A673 (cell line): Measurements from ENCODE around the gene TARS3. TPM values are rescaled to one million over a fixed set of nuclear protein-coding genes. Genes with fewer than 3 reads are reported as not detected.
"Not testable (repeated sequence)": the region's sequence is repeated elsewhere in the genome, so short reads cannot be mapped to it uniquely, and the experiment has no call there.

Experiments
- Bru-seq: library from RNA; stranded (reverse); fragments of 400-500 nt; gene quantifications from one replicate; lab custom pipeline; 2021; lab: Mats Ljungman, UMichigan
- BruChase-seq, 2 experiments: library from RNA; stranded (reverse); fragments of 400-500 nt; gene quantifications; one replicate each; lab custom pipeline; 2021; lab: Mats Ljungman, UMichigan
- BruUV-seq: library from RNA; stranded (reverse); fragments of 400-500 nt; replicated peaks from 2 replicates; lab custom pipeline; 2021; lab: Mats Ljungman, UMichigan
- CTCF ChIA-PET: fragments of 300-600 bp; sonication (Branson Sonifier 250); formaldehyde crosslinking; loops from one replicate; lab custom pipeline; 2022; ENCODE audit warnings: antibody characterized with exemption; lab: Charles Lee
- POLR2A ChIA-PET: fragments of 300-600 bp; sonication (Branson Sonifier 250); formaldehyde crosslinking; loops from one replicate; lab custom pipeline; 2022; ENCODE audit warnings: antibody characterized with exemption; ENCODE audit not compliant: low non-redundant PET; lab: Charles Lee
- DNase-seq: peaks from one replicate; pipeline ENCODE4 v3.0.0-alpha.2; 2015; ENCODE audit warnings: low spot score
- H3K27ac ChIP-seq: fragments of 200-600 bp; sonication (generic); 2 replicates; pipeline ENCODE4 v1.5.1; 2016; ENCODE audit warnings: mixed run types, low read depth, mild to moderate bottlenecking, mixed read lengths, antibody characterized with exemption, low read length; ENCODE audit not compliant: poor library complexity, severe bottlenecking
- H3K27me3 ChIP-seq: fragments of 200-600 bp; sonication (generic); replicated peaks from 2 replicates; pipeline ENCODE4 v1.6.1; 2017; ENCODE audit warnings: mixed run types, low read depth, mild to moderate bottlenecking, mixed read lengths, antibody characterized with exemption, low read length; ENCODE audit not compliant: insufficient read depth, poor library complexity
- H3K36me3 ChIP-seq: fragments of 200-600 bp; sonication (generic); 2 replicates; pipeline ENCODE4 v1.6.1; 2016; ENCODE audit warnings: mixed run types, mild to moderate bottlenecking, mixed read lengths, antibody characterized with exemption, low read length; ENCODE audit not compliant: insufficient read depth, poor library complexity, severe bottlenecking
- H3K4me1 ChIP-seq: fragments of 200-600 bp; sonication (generic); 2 replicates; pipeline ENCODE4 v1.6.1; 2017; ENCODE audit warnings: mixed run types, mild to moderate bottlenecking, mixed read lengths, antibody characterized with exemption, low read length; ENCODE audit not compliant: insufficient read depth, poor library complexity, severe bottlenecking
- H3K4me3 ChIP-seq: fragments of 200-600 bp; sonication (generic); 2 replicates; pipeline ENCODE4 v1.5.1; 2016; ENCODE audit warnings: low read depth, mixed run types, mild to moderate bottlenecking, mixed read lengths, low read length; ENCODE audit not compliant: poor library complexity, severe bottlenecking
- H3K9me3 ChIP-seq: fragments of 200-600 bp; sonication (generic); 2 replicates; pipeline ENCODE4 v1.6.1; 2016; ENCODE audit warnings: mixed run types, low read depth, mild to moderate bottlenecking, mixed read lengths, antibody characterized with exemption, low read length; ENCODE audit not compliant: poor library complexity, severe bottlenecking
- EZH2 ChIP-seq: fragments of 200-600 bp; sonication (generic); IDR thresholded peaks from 2 replicates; pipeline ENCODE4 v1.6.1; 2017; ENCODE audit warnings: borderline replicate concordance, low read depth, mild to moderate bottlenecking, mixed read lengths, antibody characterized with exemption, low read length; ENCODE audit not compliant: poor library complexity, severe bottlenecking
- intact Hi-C: fragments of 100-400 bp; cut with micrococcal nuclease; formaldehyde crosslinking; loops from one replicate; pipeline ENCODE4 v1.10.0; 2022; ENCODE audit not compliant: unreplicated experiment
- long read RNA-seq: library from polyadenylated mRNA; stranded (forward); transcript quantifications from one replicate; pipeline ENCODE4 v2.0.0, GENCODE V29; 2022
- total RNA-seq: library from RNA; stranded (reverse); gene quantifications from 2 replicates; pipeline ENCODE4 v1.2.3, GENCODE V29; 2021
- TF ChIP-seq, protein P1 (sequence below): fragments of 300-800, 200-600 bp; sonication (generic); conservative IDR thresholded peaks from 2 replicates; pipeline ENCODE4 v1.5.1; 2017; ENCODE audit warnings: low read depth, mild to moderate bottlenecking, antibody characterized with exemption, low read length, moderate library complexity, mixed read lengths

Gene TARS3
- total RNA-seq = 8.9 and 9.1 TPM in 2 replicates
- Bru-seq, nascent RNA = percentile 60 among the genes with signal in this experiment
- percentile 58 among the genes with signal in this experiment for BruChase-seq, experiment 1, labeled RNA remaining after a 2-hour chase
- percentile 52 among the genes with signal in this experiment for BruChase-seq, experiment 2, labeled RNA remaining after a 6-hour chase
- long read RNA-seq, transcript TARSL2-201 (19 exons, 3,610 nt) = major isoform, 8 of 15 reads
- long read RNA-seq, partial matches to known transcripts = 5 of 15 reads
- long read RNA-seq, other reads (novel, unspliced or antisense) = 2 of 15 reads

DNA sequence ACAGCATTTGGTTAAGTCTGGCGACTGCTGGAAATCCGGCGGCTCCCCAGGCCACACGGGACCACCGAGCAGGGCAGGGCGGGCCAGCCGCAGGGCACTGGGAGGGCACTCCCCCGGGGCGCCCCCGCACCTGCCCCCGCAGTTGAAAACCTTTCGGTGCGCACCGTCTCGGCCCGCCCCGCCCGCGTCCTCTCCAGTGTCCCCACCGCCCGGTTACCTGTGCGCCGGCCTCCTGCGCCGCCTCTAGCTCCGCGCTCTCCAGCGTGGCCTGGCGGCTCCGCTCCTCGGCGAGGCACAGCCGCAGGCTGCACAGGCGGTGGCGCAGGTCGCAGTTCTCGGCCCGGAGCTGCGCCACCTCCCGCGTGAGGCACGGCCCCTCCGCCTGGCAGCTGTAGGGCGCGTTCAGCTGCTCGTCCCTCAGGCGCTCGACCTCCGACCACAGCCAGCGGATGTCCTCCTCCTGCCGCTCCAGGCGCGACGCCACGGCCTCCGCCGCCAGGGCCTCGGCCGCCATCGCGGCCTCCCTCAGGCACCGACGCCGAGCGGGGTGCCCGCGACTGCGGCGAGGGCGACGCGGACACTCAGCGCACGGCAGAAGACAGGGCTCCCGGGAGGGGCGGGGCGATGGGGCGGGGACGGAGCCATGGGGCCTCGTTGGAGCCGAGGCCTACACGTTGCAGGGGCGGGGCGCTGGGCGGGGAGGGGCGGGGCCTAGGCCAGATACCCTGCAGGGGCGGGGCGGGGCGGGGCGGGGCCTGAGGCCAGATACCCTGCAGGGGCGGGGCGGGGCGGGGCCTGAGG, at the start of gene TARS3:
Gene TARS3, minus strand, starts transcription at position 600 of the 801 bp plus-strand sequence. Its CDS starts 86 bp downstream, at position 514.
- Histone ChIP-seq H3K36me3 (peaks cover 3% of the 10 kb centered on the region), H3K4me3 (peak within 1 kb of the TSS; percentile 85), H3K27me3 (no peaks in the 10 kb centered on the region), H3K4me1 (peaks cover 3% of the 10 kb centered on the region), H3K27ac (peak within 1 kb of the TSS; percentile 83), H3K9me3 (no peaks in the 10 kb centered on the region)
- TF ChIP-seq, protein P1, sequence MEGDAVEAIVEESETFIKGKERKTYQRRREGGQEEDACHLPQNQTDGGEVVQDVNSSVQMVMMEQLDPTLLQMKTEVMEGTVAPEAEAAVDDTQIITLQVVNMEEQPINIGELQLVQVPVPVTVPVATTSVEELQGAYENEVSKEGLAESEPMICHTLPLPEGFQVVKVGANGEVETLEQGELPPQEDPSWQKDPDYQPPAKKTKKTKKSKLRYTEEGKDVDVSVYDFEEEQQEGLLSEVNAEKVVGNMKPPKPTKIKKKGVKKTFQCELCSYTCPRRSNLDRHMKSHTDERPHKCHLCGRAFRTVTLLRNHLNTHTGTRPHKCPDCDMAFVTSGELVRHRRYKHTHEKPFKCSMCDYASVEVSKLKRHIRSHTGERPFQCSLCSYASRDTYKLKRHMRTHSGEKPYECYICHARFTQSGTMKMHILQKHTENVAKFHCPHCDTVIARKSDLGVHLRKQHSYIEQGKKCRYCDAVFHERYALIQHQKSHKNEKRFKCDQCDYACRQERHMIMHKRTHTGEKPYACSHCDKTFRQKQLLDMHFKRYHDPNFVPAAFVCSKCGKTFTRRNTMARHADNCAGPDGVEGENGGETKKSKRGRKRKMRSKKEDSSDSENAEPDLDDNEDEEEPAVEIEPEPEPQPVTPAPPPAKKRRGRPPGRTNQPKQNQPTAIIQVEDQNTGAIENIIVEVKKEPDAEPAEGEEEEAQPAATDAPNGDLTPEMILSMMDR = peak; percentile 27
- TF ChIP-seq EZH2 = no peak
- ChIA-PET POLR2A (no interaction called here), CTCF (interaction anchor here (0.6 kb wide), 2 partner anchors 169 to 422 kb away, joined by 4 to 8 read pairs; no protein-coding TSS in a partner anchor)
- peak; percentile 94 for DNase-seq
- intact Hi-C loops = no loop called here
- BruUV-seq = no TSS peak

DNA sequence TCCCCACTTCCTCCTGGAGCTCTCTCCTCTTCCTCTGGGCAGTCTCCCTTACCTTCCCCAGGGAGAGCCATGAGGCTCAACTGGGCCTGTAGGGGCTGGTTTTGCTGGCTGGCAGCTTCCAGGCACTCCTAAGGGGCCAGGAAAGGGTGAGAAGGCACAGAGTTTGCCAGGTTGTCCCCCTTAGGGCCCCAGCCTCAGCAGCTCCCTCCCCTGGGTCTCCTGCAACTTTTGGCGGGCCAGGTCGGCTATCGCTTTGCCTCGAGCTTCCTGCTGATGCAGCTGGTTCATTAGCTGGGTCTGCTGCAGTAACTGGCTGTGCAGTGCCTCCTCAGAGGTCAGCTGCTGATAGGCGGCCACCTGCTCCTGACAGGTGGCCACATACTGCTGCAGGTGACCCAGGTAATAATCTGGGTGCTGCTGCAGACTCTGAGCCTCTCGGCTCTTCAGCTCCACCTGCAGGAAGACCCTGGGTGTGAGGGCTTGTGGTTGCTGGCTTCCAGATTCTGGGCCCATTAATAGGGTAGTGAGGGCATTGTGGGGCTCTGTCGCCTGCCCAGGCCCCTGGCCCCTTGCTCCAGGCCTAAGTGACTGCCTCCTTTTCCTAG, 49.3 kb upstream of the TARS3 start:
- POLR2A ChIA-PET = no interaction called here
- DNase-seq = no peak

DNA sequence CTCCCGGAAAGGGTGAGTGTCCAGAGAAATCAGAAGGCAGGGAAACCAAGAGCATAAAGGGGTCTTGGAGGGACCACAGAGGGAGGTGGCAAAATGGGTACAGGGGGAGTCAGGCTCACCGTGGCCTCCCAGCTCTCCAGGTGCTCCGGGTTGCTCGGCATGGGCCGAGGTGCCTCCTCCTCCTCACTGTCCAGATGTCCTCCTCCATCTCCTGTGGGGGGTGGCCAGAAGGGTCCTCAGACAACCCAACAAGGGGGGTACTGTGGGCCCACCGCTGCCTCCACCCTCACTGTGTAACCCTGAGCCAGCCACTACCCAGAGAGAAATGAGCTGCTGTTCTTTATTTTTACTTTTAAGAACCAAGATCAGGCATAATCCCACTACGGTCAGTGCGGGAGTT, 48.6 kb upstream of the TARS3 start:
- H3K27me3 ChIP-seq = peaks cover 40% of the 10 kb centered on the region
- POLR2A ChIA-PET = no interaction called here
- BruUV-seq = no TSS peak
- no peaks in the 10 kb centered on the region for H3K36me3 ChIP-seq
- CTCF ChIA-PET = no interaction called here
- no peak for DNase-seq
- TF ChIP-seq EZH2 = no peak
- TF ChIP-seq, protein P1 = no peak
- intact Hi-C loops = no loop called here
- no peak overlapping the region for H3K4me3 ChIP-seq
- H3K27ac ChIP-seq = no peak overlapping the region
- no peaks in the 10 kb centered on the region for H3K9me3 ChIP-seq
- H3K4me1 ChIP-seq = no peaks in the 10 kb centered on the region

More for the DNA sequence above, 49.3 kb upstream of the TARS3 start:
- Histone ChIP-seq H3K4me1 (no peaks in the 10 kb centered on the region), H3K27ac (no peak overlapping the region), H3K9me3 (no peaks in the 10 kb centered on the region), H3K4me3 (no peak overlapping the region), H3K36me3 (no peaks in the 10 kb centered on the region), H3K27me3 (peaks cover 46% of the 10 kb centered on the region)
- TF ChIP-seq, protein P1 = peak; percentile 51
- no peak for TF ChIP-seq EZH2
- no TSS peak for BruUV-seq
- CTCF ChIA-PET = no interaction called here
- intact Hi-C loops = no loop called here

DNA sequence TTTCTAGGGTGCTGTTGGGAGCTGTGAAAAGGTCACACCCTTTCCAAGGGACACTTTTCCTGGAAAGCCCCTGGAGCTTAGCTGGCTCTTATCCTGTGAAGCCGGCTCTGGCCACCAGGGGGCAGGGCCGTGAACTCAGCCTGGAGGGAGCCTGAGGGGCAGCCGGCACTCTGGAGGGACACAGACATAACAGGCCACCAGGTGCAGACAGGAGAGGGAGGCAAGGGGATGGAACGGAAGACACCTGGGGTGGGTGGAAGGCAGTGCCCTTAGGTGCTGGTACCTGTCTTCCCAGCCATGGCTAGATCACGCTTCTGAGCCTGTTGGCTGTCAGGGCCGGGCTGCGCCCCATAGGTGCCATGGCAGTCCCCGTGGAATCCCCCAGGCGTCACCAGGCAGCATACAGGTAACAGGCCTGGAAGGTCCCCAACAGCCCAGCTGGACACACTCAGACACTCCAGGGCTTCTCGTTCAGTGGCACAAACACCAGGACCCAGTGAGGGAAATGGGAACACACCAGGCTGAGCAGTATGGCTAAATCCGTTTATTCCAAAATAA, 42.9 kb upstream of the TARS3 start:
- H3K4me1 ChIP-seq, H3K9me3 ChIP-seq, BruUV-seq, H3K36me3 ChIP-seq, CTCF ChIA-PET, intact Hi-C loops, POLR2A ChIA-PET, H3K27ac ChIP-seq, H3K4me3 ChIP-seq, H3K27me3 ChIP-seq, DNase-seq: not testable (repeated sequence)
